HG02852 (cell line): ENCODE results near the gene GFRA1.

Experiments used
- ATAC-seq: cut with Tn5 transposase; IDR thresholded peaks from one replicate; pipeline ENCODE4 v1.9.1; 2021; ENCODE audit warnings: mild to moderate bottlenecking, moderate library complexity; ENCODE audit not compliant: unreplicated experiment

GFRA1 gene

GRCh38 chr10:116271593-116272439 is 1.2 kb downstream of the GFRA1 start:
- no peak for ATAC-seq

GRCh38 chr10:116270771-116271592 is 2.0 kb downstream of the GFRA1 start:
- no peak for ATAC-seq

- no peak for ATAC-seq
These were observed 2.8 kb downstream of the GFRA1 start for GRCh38 chr10:116270126-116270770.

- ATAC-seq = no peak
These were observed 3.4 kb downstream of the GFRA1 start for GRCh38 chr10:116269619-116270018.

GRCh38 chr10:116268976-116269375 is 4.0 kb downstream of the GFRA1 start:
- ATAC-seq = no peak

- no peak for ATAC-seq
These were observed 7.3 kb downstream of the GFRA1 start for GRCh38 chr10:116265686-116266085.

GRCh38 chr10:116263870-116264655 is 8.9 kb downstream of the GFRA1 start:
- no peak for ATAC-seq

GRCh38 chr10:116262678-116263077 is 10.3 kb downstream of the GFRA1 start:
- no peak for ATAC-seq

- ATAC-seq = no peak
These were observed 12.4 kb downstream of the GFRA1 start for GRCh38 chr10:116260599-116260998.

- no peak for ATAC-seq
These were observed 13.4 kb downstream of the GFRA1 start for GRCh38 chr10:116259638-116260037.

GRCh38 chr10:116257785-116258184 is 15.2 kb downstream of the GFRA1 start:
- no peak for ATAC-seq

GRCh38 chr10:116256752-116257259 is 16.2 kb downstream of the GFRA1 start:
- ATAC-seq = no peak

- no peak for ATAC-seq
These were observed 16.9 kb downstream of the GFRA1 start for GRCh38 chr10:116255886-116256751.

- ATAC-seq = no peak
These were observed 18.4 kb downstream of the GFRA1 start for GRCh38 chr10:116254422-116255155.

- no peak for ATAC-seq
These were observed 19.3 kb downstream of the GFRA1 start for GRCh38 chr10:116253716-116254115.

- no peak for ATAC-seq
These were observed 21.2 kb downstream of the GFRA1 start for GRCh38 chr10:116251602-116252395.

- ATAC-seq = no peak
These were observed 25.3 kb downstream of the GFRA1 start for GRCh38 chr10:116247691-116248090.

GRCh38 chr10:116246263-116246662 is 26.7 kb downstream of the GFRA1 start:
- ATAC-seq = no peak
